Endothelial cell of umbilical vein (primary cell): Measurements from ENCODE around the gene RSPH3. TPM values are rescaled to one million over a fixed set of nuclear protein-coding genes. Genes with fewer than 3 reads are reported as not detected.

Experiments
- BruUV-seq: library from RNA; stranded (reverse); fragments of 400-500 nt; replicated peaks from 2 replicates; lab custom pipeline; 2021; lab: Mats Ljungman, UMichigan
- CTCF ChIA-PET: fragments of 300-600, 350-600 bp; sonication (Branson Sonifier 250); formaldehyde crosslinking; loops from one replicate; lab custom pipeline; 2021; ENCODE audit warnings: antibody characterized with exemption, inconsistent platforms; lab: Charles Lee
- POLR2A ChIA-PET: fragments of 300-600, 350-600 bp; sonication (Branson Sonifier 250); formaldehyde crosslinking; loops from one replicate; lab custom pipeline; 2021; ENCODE audit warnings: antibody characterized with exemption, inconsistent platforms; lab: Charles Lee
- DNase-seq: peaks from one replicate; pipeline ENCODE4 v3.0.0-alpha.2; 2011; ENCODE audit warnings: low read depth, low spot score
- FAIRE-seq: peaks from 2 replicates; lab custom pipeline; 2011; peaks lifted over from hg19 to GRCh38; lab: Jason Lieb, UNC
- H2AFZ ChIP-seq: 2 replicates; pipeline ENCODE4 v1.6.0; 2012; ENCODE audit warnings: low read depth, low read length, control low read depth, inconsistent platforms
- H3K27ac ChIP-seq: 2 replicates; pipeline ENCODE4 v1.5.1; 2011; ENCODE audit warnings: low read depth, mild to moderate bottlenecking, control low read depth, low read length, moderate library complexity; ENCODE audit not compliant: insufficient read depth
- H3K27me3 ChIP-seq, 2 experiments: 2 replicates each; pipeline versions ENCODE4 v1.6.0 to v1.6.1; 2011; ENCODE audit warnings: low read length in 2 of 2, mixed read lengths in 1 of 2; ENCODE audit not compliant: control insufficient read depth in 2 of 2, insufficient read depth in 2 of 2
- H3K36me3 ChIP-seq, 2 experiments: 2 replicates in 1 of 2; 3 replicates in 1 of 2; pipeline ENCODE4 v1.5.1; 2011; ENCODE audit warnings: low read length in 2 of 2, mild to moderate bottlenecking in 1 of 2, moderate library complexity in 1 of 2; ENCODE audit not compliant: control insufficient read depth in 2 of 2, insufficient read depth in 2 of 2; ENCODE audit errors: extremely low read depth in 1 of 2
- H3K4me1 ChIP-seq: 3 replicates; pipeline ENCODE4 v1.5.1; 2011; ENCODE audit warnings: mild to moderate bottlenecking, low read length; ENCODE audit not compliant: control insufficient read depth, insufficient read depth; ENCODE audit errors: extremely low read depth
- H3K4me2 ChIP-seq: 2 replicates; pipeline ENCODE4 v1.6.1; 2011; ENCODE audit warnings: low read length, control low read depth, mixed read lengths; ENCODE audit not compliant: insufficient read depth
- H3K4me3 ChIP-seq, 3 experiments: fragments of 200-600 bp in 1 of 3; sonication (generic), shearing (Covaris generic) in 1 of 3; replicated peaks in 1 of 3; 2 replicates each; pipeline ENCODE4 v1.5.1; 2011 to 2016; ENCODE audit warnings: control low read depth in 3 of 3, low read length in 3 of 3, mild to moderate bottlenecking in 2 of 3, inconsistent platforms in 1 of 3, low read depth in 1 of 3, moderate library complexity in 1 of 3; ENCODE audit not compliant: insufficient read depth in 1 of 3
- H3K79me2 ChIP-seq: 2 replicates; pipeline ENCODE4 v1.6.0; 2012; ENCODE audit warnings: low read length, inconsistent platforms; ENCODE audit not compliant: control insufficient read depth, insufficient read depth
- H3K9ac ChIP-seq: replicated peaks from 2 replicates; pipeline ENCODE3; 2011; ENCODE audit warnings: low read length, control low read depth; ENCODE audit not compliant: insufficient read depth; ENCODE audit errors: extremely low read depth
- H3K9me1 ChIP-seq: replicated peaks from 3 replicates; pipeline ENCODE4 v1.6.0; 2011; ENCODE audit warnings: mild to moderate bottlenecking, low read length; ENCODE audit not compliant: control insufficient read depth, insufficient read depth; ENCODE audit errors: extremely low read depth
- H3K9me3 ChIP-seq: replicated peaks from 2 replicates; pipeline ENCODE4 v1.5.1; 2012; ENCODE audit warnings: low read length, inconsistent platforms; ENCODE audit not compliant: control insufficient read depth, insufficient read depth
- H4K20me1 ChIP-seq: replicated peaks from 2 replicates; pipeline ENCODE3; 2011; ENCODE audit warnings: mild to moderate bottlenecking, low read length; ENCODE audit not compliant: control insufficient read depth, insufficient read depth; ENCODE audit errors: extremely low read depth
- EZH2 ChIP-seq: IDR thresholded peaks from 2 replicates; pipeline ENCODE4 v1.6.1; 2012; ENCODE audit warnings: borderline replicate concordance, low read depth, mild to moderate bottlenecking, moderate library complexity, low read length, inconsistent platforms; ENCODE audit not compliant: severe bottlenecking
- GATA2 ChIP-seq: IDR thresholded peaks from 2 replicates; pipeline ENCODE4 v1.7.0; 2011; ENCODE audit warnings: low read depth, mild to moderate bottlenecking, moderate library complexity, mixed read lengths, low read length; ENCODE audit not compliant: insufficient read length, insufficient read depth
- JUN ChIP-seq: IDR thresholded peaks from 2 replicates; pipeline ENCODE4 v1.6.1; 2011; ENCODE audit warnings: borderline replicate concordance, low read depth; ENCODE audit not compliant: insufficient read length, insufficient read depth
- MYC ChIP-seq: IDR thresholded peaks from one replicate; pipeline ENCODE4 v1.6.1; 2011; ENCODE audit warnings: mild to moderate bottlenecking, low read depth, low read length
- POLR2AphosphoS5 ChIP-seq: IDR thresholded peaks from 2 replicates; pipeline ENCODE4 v1.6.1; 2012; ENCODE audit warnings: low read depth, mild to moderate bottlenecking, control low read depth, low read length, moderate library complexity; ENCODE audit not compliant: insufficient read depth
- dilution Hi-C: fragments of 300-500 bp; cut with MboI; formaldehyde crosslinking; loops from one replicate; pipeline ENCODE4 v1.15.0; 2019; ENCODE audit warnings: low sequenced_read_pairs; ENCODE audit not compliant: extremely low pct_ligation_motif_present
- intact Hi-C: fragments of 100-400 bp; cut with micrococcal nuclease; formaldehyde crosslinking; loops from one replicate; pipeline ENCODE4 v1.10.0; 2022
- polyA plus RNA-seq, 4 experiments: library from polyadenylated mRNA; depleted of rRNA in 3 of 4; stranded (reverse) in 3 of 4; unstranded in 1 of 4; fragments of >200 nt; gene quantifications; 2 replicates each; pipeline versions ENCODE4 v1.2.1 to v1.2.3, GENCODE V29; 2011 to 2012; ENCODE audit warnings: missing spikeins in 1 of 4
- total RNA-seq: library from RNA; stranded (reverse); gene quantifications from 2 replicates; pipeline ENCODE4 v1.2.3, GENCODE V29; 2021
- TF ChIP-seq, protein P1 (sequence below), 2 donors: IDR thresholded peaks; 1 replicate in 1 of 2; 2 replicates in 1 of 2; pipeline ENCODE4 v1.5.1; 2011; ENCODE audit warnings: low read length in 2 of 2, mild to moderate bottlenecking in 2 of 2, moderate library complexity in 2 of 2, control low read depth in 1 of 2, inconsistent platforms in 1 of 2, low read depth in 1 of 2; ENCODE audit not compliant: insufficient read depth in 1 of 2; ENCODE audit errors: extremely low read depth in 1 of 2

RSPH3 gene
- total and polyA plus RNA-seq, 2 donors (not counting 3 experiments of a cell fraction or from before 2014, with no cell fraction given), result 0.66 to 3.3 TPM

DNA sequence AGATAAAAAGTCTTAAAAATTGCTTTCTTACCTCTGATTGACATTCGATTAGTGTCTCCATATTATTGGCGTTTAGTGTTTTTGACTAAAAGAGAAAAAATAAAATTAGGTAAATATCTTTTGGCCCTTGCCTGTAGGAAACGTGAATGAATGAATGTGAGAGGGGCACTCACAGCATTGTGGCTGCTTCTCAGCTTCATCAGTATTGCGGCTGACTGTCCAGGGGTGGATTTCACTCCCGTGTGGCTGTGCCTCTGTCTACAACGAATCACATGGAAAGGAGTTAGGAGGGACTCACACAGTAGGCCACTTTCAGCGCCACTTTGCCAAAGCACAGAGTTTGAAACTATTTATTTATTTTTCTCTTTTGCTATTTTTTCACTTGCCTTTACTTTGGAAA, 43.9 kb upstream of the RSPH3 start:
- CTCF ChIA-PET, result interaction anchor here (1.0 to 3.8 kb wide), 3 partner anchors 60 to 91 kb away, joined by 3 to 42 read pairs (median 15); no protein-coding TSS in a partner anchor
- H3K4me1 ChIP-seq, result no peaks in the 10 kb centered on the region
- TF ChIP-seq, protein P1, sequence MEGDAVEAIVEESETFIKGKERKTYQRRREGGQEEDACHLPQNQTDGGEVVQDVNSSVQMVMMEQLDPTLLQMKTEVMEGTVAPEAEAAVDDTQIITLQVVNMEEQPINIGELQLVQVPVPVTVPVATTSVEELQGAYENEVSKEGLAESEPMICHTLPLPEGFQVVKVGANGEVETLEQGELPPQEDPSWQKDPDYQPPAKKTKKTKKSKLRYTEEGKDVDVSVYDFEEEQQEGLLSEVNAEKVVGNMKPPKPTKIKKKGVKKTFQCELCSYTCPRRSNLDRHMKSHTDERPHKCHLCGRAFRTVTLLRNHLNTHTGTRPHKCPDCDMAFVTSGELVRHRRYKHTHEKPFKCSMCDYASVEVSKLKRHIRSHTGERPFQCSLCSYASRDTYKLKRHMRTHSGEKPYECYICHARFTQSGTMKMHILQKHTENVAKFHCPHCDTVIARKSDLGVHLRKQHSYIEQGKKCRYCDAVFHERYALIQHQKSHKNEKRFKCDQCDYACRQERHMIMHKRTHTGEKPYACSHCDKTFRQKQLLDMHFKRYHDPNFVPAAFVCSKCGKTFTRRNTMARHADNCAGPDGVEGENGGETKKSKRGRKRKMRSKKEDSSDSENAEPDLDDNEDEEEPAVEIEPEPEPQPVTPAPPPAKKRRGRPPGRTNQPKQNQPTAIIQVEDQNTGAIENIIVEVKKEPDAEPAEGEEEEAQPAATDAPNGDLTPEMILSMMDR (IDR thresholded peaks at IDR 0.05; ENCODE audit: extremely low read depth in 1 of 2, insufficient read depth in 1 of 2, low read depth in 1 of 2, low read length in 2 of 2), result no peak
- TF ChIP-seq JUN (no peak), EZH2 (no peak), GATA2 (no peak), MYC (no peak), POLR2AphosphoS5 (no peak)

More for the DNA sequence above, 43.9 kb upstream of the RSPH3 start:
- Histone ChIP-seq H4K20me1 (no peaks in the 10 kb centered on the region), H3K9me1 (no peaks in the 10 kb centered on the region), H3K4me3 (no peak overlapping the region), H3K79me2 (no peaks in the 10 kb centered on the region), H3K9ac (no peak overlapping the region), H3K36me3 (no peaks in the 10 kb centered on the region), H3K4me2 (no peak overlapping the region), H3K27me3 (peaks cover 5 to 6% of the 10 kb centered on the region in 2 experiments), H2AFZ (no peak overlapping the region), H3K9me3 (no peaks in the 10 kb centered on the region), H3K27ac (no peak overlapping the region)
- POLR2A ChIA-PET, result no interaction called here
- dilution Hi-C loops, result no loop called here
- FAIRE-seq (no peak), DNase-seq (no peak)
- no TSS peak for BruUV-seq
- intact Hi-C loops, result no loop called here
